ENCODE data around the gene CFAP61. TPM values are rescaled to one million over a fixed set of nuclear protein-coding genes. Genes with fewer than 3 reads are reported as not detected.

CFAP61 gene
- total and polyA plus RNA-seq, 9 of the 15 experiments (the other 6 are each of a cell fraction or from before 2014, with no cell fraction given) = 0.11 TPM; not detected in 8

DNA sequence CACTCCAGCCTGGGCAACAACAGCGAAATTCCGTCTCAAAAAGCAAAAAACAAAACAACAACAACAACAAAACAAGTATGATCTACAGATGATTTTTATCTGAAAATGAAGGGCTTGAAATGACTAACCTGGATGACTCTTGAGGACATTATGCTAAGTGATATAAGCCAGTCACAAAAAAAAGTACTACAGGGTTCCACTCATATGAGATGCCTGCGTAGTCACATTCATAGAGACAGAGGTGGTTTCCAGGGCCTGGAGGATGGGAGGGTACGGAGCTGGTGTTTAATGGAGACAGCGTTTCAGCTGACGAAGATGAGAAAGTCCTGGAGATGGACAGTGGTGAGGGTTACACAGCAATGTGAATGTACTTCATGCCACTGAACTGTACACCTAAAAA, 307.3 kb downstream of the CFAP61 start:
- Histone ChIP-seq H3K4me3 (no peak overlapping the region), H4K20me1 (replicated peaks; ENCODE audit: control insufficient read depth, insufficient read depth, low read length) (no peaks in the 10 kb centered on the region), H3K27ac (ENCODE audit: extremely low read depth, low read depth, low read length) (no peak overlapping the region), H3K9me3 (replicated peaks; ENCODE audit: control insufficient read depth, insufficient read depth, low read depth, low read length) (no peaks in the 10 kb centered on the region), H3K4me1 (replicated peaks in 1 of 2; ENCODE audit: control insufficient read depth in 2 of 2, insufficient read depth in 2 of 2, low read length in 2 of 2) (no peaks in the 10 kb centered on the region; a peak in 1 of 5 replicates), H2AFZ (ENCODE audit: low read depth, low read length) (no peak overlapping the region), H3K36me3 (ENCODE audit: control insufficient read depth, insufficient read depth, low read length) (no peaks in the 10 kb centered on the region), H3K4me2 (ENCODE audit: insufficient read depth, low read length) (no peak overlapping the region), H3K9me1 (ENCODE audit: control insufficient read depth, insufficient read depth, low read length) (no peaks in the 10 kb centered on the region), H3K79me2 (ENCODE audit: control insufficient read depth, insufficient read depth, low read length) (no peaks in the 10 kb centered on the region), H3K9ac (ENCODE audit: insufficient read depth in 1 of 2, low read depth in 2 of 2, low read length in 2 of 2) (no peak overlapping the region), H3K27me3 (ENCODE audit: control insufficient read depth in 2 of 2, insufficient read depth in 2 of 2, low read length in 2 of 2) (peaks cover 0 to 9% of the 10 kb centered on the region in 2 experiments; a peak in 2 of 5 replicates)
- ATAC-seq (no peak), FAIRE-seq (no peak), DNase-seq (ENCODE audit: extremely low read depth in 1 of 4, low spot score in 3 of 4) (no peak)
- intact Hi-C loops (cut with micrococcal nuclease) (loop anchor here (2.0 kb wide), 1 partner anchor 209 kb away; no protein-coding TSS in a partner anchor), in situ Hi-C loops (cut with MboI) (no loop called here)
- ChIA-PET CTCF (ENCODE audit: low intra/inter-chr PET ratio) (interaction anchor here (1.5 kb wide), 1 partner anchor 209 kb away, joined by 5 read pairs; no protein-coding TSS in a partner anchor), POLR2A (no interaction called here)
- WGBS (ENCODE audit: insufficient coverage, low coverage, missing lambda C conversion rate) = 2% methylated on average over 6 of the region's 6 CpGs
- no TSS peak for BruUV-seq (replicated peaks)
- TF ChIP-seq TCF3 (CRISPR knock-in tag; IDR thresholded peaks at IDR 0.05) (no peak), MYNN (IDR thresholded peaks at IDR 0.05) (no peak), MYNN (CRISPR knock-in tag; IDR thresholded peaks at IDR 0.05) (no peak), RBM14 (IDR thresholded peaks at IDR 0.05; ENCODE audit: borderline replicate concordance, insufficient read depth, low read depth, low read length) (no peak), RNF2 (IDR thresholded peaks at IDR 0.05) (no peak), POLR2A (conservative IDR thresholded peaks at IDR 0.05) (no peak), TCFL5 (CRISPR knock-in tag; conservative IDR thresholded peaks at IDR 0.05) (no peak), PATZ1 (CRISPR knock-in tag; IDR thresholded peaks at IDR 0.05; ENCODE audit: borderline replicate concordance) (no peak), ELF1 (tag; IDR thresholded peaks at IDR 0.05) (no peak), ELF4 (CRISPR knock-in tag; IDR thresholded peaks at IDR 0.05) (no peak), SMC3 (conservative IDR thresholded peaks at IDR 0.05; ENCODE audit: insufficient read depth, low read depth, low read length) (no peak), TEAD1 (CRISPR knock-in tag; IDR thresholded peaks at IDR 0.05) (no peak), ZBTB17 (CRISPR knock-in tag; IDR thresholded peaks at IDR 0.05) (no peak)
